Measurements from ENCODE around the gene CDH22. TPM values are rescaled to one million over a fixed set of nuclear protein-coding genes. Genes with fewer than 3 reads are reported as not detected.

CDH22 gene
- total RNA-seq, 2 donors from 2014 or later, result 0.22 to 0.77 TPM

- H3K36me3 ChIP-seq (ENCODE audit: control insufficient read depth, insufficient read depth, low read length), result no peaks in the 10 kb centered on the region
- H3K4me3 Mint-ChIP-seq, result no peak overlapping the region
- no peaks in the 10 kb centered on the region for H3K36me3 Mint-ChIP-seq (ENCODE audit: low read depth)
- H3K27me3 Mint-ChIP-seq (ENCODE audit: insufficient read depth), result peaks cover 8% of the 10 kb centered on the region
- H3K27me3 ChIP-seq (ENCODE audit: control insufficient read depth, insufficient read depth, low read length, poor library complexity, severe bottlenecking), result peaks cover 4% of the 10 kb centered on the region
- no peak overlapping the region for H3K27ac Mint-ChIP-seq
- DNase-seq, result no peak
- no peak overlapping the region for H3K27ac ChIP-seq (ENCODE audit: low read depth, low read length)
- no peaks in the 10 kb centered on the region for H3K9me3 Mint-ChIP-seq
- TF ChIP-seq, protein P1, sequence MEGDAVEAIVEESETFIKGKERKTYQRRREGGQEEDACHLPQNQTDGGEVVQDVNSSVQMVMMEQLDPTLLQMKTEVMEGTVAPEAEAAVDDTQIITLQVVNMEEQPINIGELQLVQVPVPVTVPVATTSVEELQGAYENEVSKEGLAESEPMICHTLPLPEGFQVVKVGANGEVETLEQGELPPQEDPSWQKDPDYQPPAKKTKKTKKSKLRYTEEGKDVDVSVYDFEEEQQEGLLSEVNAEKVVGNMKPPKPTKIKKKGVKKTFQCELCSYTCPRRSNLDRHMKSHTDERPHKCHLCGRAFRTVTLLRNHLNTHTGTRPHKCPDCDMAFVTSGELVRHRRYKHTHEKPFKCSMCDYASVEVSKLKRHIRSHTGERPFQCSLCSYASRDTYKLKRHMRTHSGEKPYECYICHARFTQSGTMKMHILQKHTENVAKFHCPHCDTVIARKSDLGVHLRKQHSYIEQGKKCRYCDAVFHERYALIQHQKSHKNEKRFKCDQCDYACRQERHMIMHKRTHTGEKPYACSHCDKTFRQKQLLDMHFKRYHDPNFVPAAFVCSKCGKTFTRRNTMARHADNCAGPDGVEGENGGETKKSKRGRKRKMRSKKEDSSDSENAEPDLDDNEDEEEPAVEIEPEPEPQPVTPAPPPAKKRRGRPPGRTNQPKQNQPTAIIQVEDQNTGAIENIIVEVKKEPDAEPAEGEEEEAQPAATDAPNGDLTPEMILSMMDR (conservative IDR thresholded peaks at IDR 0.05), result no peak
- 83 to 84% methylated on average over 6 to 11 of the region's 13 CpGs for WGBS, 2 experiments (ENCODE audit: insufficient coverage in 1 of 2, insufficient read length in 1 of 2)
- peaks cover 20% of the 10 kb centered on the region for H3K4me1 Mint-ChIP-seq
- H3K4me3 ChIP-seq (ENCODE audit: low read length), result no peak overlapping the region
- no peak overlapping the region for H3K9ac ChIP-seq (ENCODE audit: extremely low read depth, low read length, poor library complexity, severe bottlenecking)
- peaks cover 10% of the 10 kb centered on the region for H3K4me1 ChIP-seq (ENCODE audit: control insufficient read depth, insufficient read depth, low read length)
- no peaks in the 10 kb centered on the region for H3K9me3 ChIP-seq (ENCODE audit: control insufficient read depth, low read length)
These were observed 23.5 kb upstream of the CDH22 start for GRCh38 chr20:46331611-46332361.

- H3K36me3 Mint-ChIP-seq (ENCODE audit: low read depth), result no peaks in the 10 kb centered on the region
- Histone ChIP-seq H3K4me1 (ENCODE audit: control insufficient read depth, insufficient read depth, low read length) (peaks cover 10% of the 10 kb centered on the region), H3K27me3 (ENCODE audit: control insufficient read depth, insufficient read depth, low read length, poor library complexity, severe bottlenecking) (peaks cover 4% of the 10 kb centered on the region), H3K9ac (ENCODE audit: extremely low read depth, low read length, poor library complexity, severe bottlenecking) (no peak overlapping the region), H3K36me3 (ENCODE audit: control insufficient read depth, insufficient read depth, low read length) (no peaks in the 10 kb centered on the region), H3K27ac (ENCODE audit: low read depth, low read length) (no peak overlapping the region), H3K4me3 (ENCODE audit: low read length) (no peak overlapping the region), H3K9me3 (ENCODE audit: control insufficient read depth, low read length) (no peaks in the 10 kb centered on the region)
- TF ChIP-seq, protein P1 (conservative IDR thresholded peaks at IDR 0.05), result no peak
- no peak for DNase-seq
- WGBS, 2 experiments (ENCODE audit: insufficient coverage in 1 of 2, insufficient read length in 1 of 2), result 90 to 95% methylated on average over 9 to 13 of the region's 13 CpGs
- no peaks in the 10 kb centered on the region for H3K9me3 Mint-ChIP-seq
- H3K27ac Mint-ChIP-seq, result no peak overlapping the region
- H3K4me3 Mint-ChIP-seq, result no peak overlapping the region
- H3K4me1 Mint-ChIP-seq, result peaks cover 20% of the 10 kb centered on the region
- peaks cover 12% of the 10 kb centered on the region for H3K27me3 Mint-ChIP-seq (ENCODE audit: insufficient read depth)
These were observed 22.6 kb upstream of the CDH22 start for GRCh38 chr20:46330831-46331371.

DNA sequence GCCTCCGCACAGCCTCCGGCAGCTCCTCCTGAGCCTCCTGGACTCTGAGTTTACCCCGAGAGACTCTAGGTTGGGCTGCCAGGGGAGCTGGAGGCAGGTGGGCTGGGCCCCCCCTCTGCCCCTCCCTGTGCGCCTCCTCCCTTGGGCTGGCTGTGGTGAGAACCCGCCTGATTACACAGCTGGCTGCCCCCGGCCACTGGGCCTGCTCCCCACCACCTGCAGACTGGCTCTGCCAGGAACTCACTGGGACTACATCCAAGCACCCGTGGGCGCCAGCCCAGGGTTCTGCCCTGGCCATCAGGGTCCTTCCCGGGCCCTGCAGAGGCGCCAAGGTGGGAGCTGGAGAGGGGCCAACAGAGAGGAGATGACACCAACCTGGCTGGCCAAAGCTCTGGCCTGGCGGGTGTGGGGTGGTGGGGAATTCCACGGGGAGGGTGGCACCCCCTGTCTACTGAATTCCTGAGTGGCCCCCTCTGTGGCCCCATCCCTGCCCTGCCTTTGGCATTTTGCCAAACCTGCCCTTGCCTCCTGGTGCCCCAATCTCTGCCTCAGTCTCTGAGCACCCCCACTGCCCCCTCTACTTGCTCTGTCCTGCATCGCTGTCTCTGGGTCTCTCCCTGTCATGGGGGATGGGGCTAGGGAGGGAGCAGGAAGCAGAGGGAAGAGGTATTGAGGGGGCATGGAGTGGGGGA, 21.9 kb upstream of the CDH22 start:
- H3K27me3 ChIP-seq (ENCODE audit: control insufficient read depth, insufficient read depth, low read length, poor library complexity, severe bottlenecking), result peaks cover 4% of the 10 kb centered on the region
- H3K36me3 Mint-ChIP-seq (ENCODE audit: low read depth), result no peaks in the 10 kb centered on the region
- peaks cover 10% of the 10 kb centered on the region for H3K4me1 ChIP-seq (ENCODE audit: control insufficient read depth, insufficient read depth, low read length)
- no peak overlapping the region for H3K4me3 Mint-ChIP-seq
- 88 to 91% methylated on average over 5 to 13 of the region's 13 CpGs for WGBS, 2 experiments (ENCODE audit: insufficient coverage in 1 of 2, insufficient read length in 1 of 2)
- H3K4me1 Mint-ChIP-seq, result peaks cover 20% of the 10 kb centered on the region
- no peaks in the 10 kb centered on the region for H3K9me3 ChIP-seq (ENCODE audit: control insufficient read depth, low read length)
- H3K27me3 Mint-ChIP-seq (ENCODE audit: insufficient read depth), result peaks cover 10% of the 10 kb centered on the region
- H3K27ac ChIP-seq (ENCODE audit: low read depth, low read length), result no peak overlapping the region
- TF ChIP-seq, protein P1 (conservative IDR thresholded peaks at IDR 0.05), result no peak
- H3K4me3 ChIP-seq (ENCODE audit: low read length), result no peak overlapping the region
- H3K27ac Mint-ChIP-seq, result no peak overlapping the region
- H3K36me3 ChIP-seq (ENCODE audit: control insufficient read depth, insufficient read depth, low read length), result no peaks in the 10 kb centered on the region
- no peak for DNase-seq
- H3K9ac ChIP-seq (ENCODE audit: extremely low read depth, low read length, poor library complexity, severe bottlenecking), result no peak overlapping the region
- H3K9me3 Mint-ChIP-seq, result no peaks in the 10 kb centered on the region
